Activated naive CD8-positive, alpha-beta T cell treated with anti-CD3 and anti-CD28 coated beads, Interleukin-2, amount 10 ng/mL, durations not matched to agents 7 days and 5 days (primary cell): Measurements from ENCODE around the gene ASXL1. TPM values are rescaled to one million over a fixed set of nuclear protein-coding genes. Genes with fewer than 3 reads are reported as not detected.
A peak's percentile ranks its signal among the peaks of the same experiment; 100 is the strongest.
"Not testable (repeated sequence)": the region's sequence is repeated elsewhere in the genome, so short reads cannot be mapped to it uniquely, and the experiment has no call there.

Source experiments
- ATAC-seq: fragments of 150-1000 bp; cut with Tn5 transposase; one replicate; pipeline ENCODE4 v1.10.0; 2021; ENCODE audit warnings: low read depth, moderate library complexity
- POLR2A ChIA-PET: fragments of 350-600 bp; sonication (Branson Sonifier 250); formaldehyde crosslinking; loops from one replicate; lab custom pipeline; 2021; ENCODE audit warnings: antibody characterized with exemption; lab: Charles Lee
- DNase-seq: peaks from one replicate; pipeline ENCODE4 v3.0.0; 2021
- H3K27ac Mint-ChIP-seq: one replicate; pipeline ENCODE4 v1.8.0; 2022; ENCODE audit warnings: mild to moderate bottlenecking, mixed read lengths
- H3K27me3 Mint-ChIP-seq: one replicate; pipeline ENCODE4 v1.8.0; 2022; ENCODE audit warnings: mild to moderate bottlenecking, moderate library complexity, mixed read lengths
- H3K36me3 Mint-ChIP-seq: one replicate; pipeline ENCODE4 v1.8.0; 2021; ENCODE audit warnings: mild to moderate bottlenecking, mixed read lengths
- H3K4me1 Mint-ChIP-seq: one replicate; pipeline ENCODE4 v1.8.0; 2021; ENCODE audit warnings: mixed read lengths
- H3K4me3 Mint-ChIP-seq: one replicate; pipeline ENCODE4 v1.8.0; 2022; ENCODE audit warnings: mild to moderate bottlenecking, moderate library complexity, mixed read lengths
- H3K9me3 Mint-ChIP-seq: one replicate; pipeline ENCODE4 v1.8.0; 2021; ENCODE audit warnings: mixed read lengths
- total RNA-seq, 2 experiments: library from RNA; stranded (reverse); gene quantifications; one replicate each; pipeline ENCODE4 v1.2.3, GENCODE V29; 2021

ASXL1 gene
- total RNA-seq, 2 experiments from 2014 or later, result 102 to 107 TPM

GRCh38 chr20:32358883-32359632, 927 bp downstream of the ASXL1 start:
- Mint-ChIP-seq H3K27me3 (no peaks in the 10 kb centered on the region), H3K4me3 (peak overlapping the region; percentile 96), H3K27ac (peak overlapping the region; percentile 94), H3K9me3 (no peaks in the 10 kb centered on the region), H3K4me1 (peaks cover 51% of the 10 kb centered on the region), H3K36me3 (peaks cover 10% of the 10 kb centered on the region)
- DNase-seq, result peak; percentile 84
- peak; percentile 26 for ATAC-seq
- POLR2A ChIA-PET, result interaction anchor here (0.5 to 1.9 kb wide), 13 partner anchors 9 to 226 kb away, joined by 3 to 8 read pairs (median 4); partner anchors contain the start of gene NOL4L

GRCh38 chr20:32359633-32360332, 1.7 kb downstream of the ASXL1 start:
- Mint-ChIP-seq H3K36me3 (peaks cover 10% of the 10 kb centered on the region), H3K4me3 (peak overlapping the region; percentile 96), H3K9me3 (no peaks in the 10 kb centered on the region), H3K27me3 (no peaks in the 10 kb centered on the region), H3K4me1 (peaks cover 55% of the 10 kb centered on the region), H3K27ac (peak overlapping the region; percentile 94)
- no peak for ATAC-seq
- no peak for DNase-seq
- POLR2A ChIA-PET, result interaction anchor here (1.0 to 1.6 kb wide), 9 partner anchors 8 to 225 kb away, joined by 3 to 8 read pairs (median 4); partner anchors contain the start of gene NOL4L

- Mint-ChIP-seq H3K27ac (peak overlapping the region; percentile 94), H3K9me3 (no peaks in the 10 kb centered on the region), H3K36me3 (peaks cover 10% of the 10 kb centered on the region), H3K4me3 (peak overlapping the region; percentile 96), H3K4me1 (peaks cover 55% of the 10 kb centered on the region), H3K27me3 (no peaks in the 10 kb centered on the region)
- DNase-seq, result no peak
- POLR2A ChIA-PET, result no interaction called here
- no peak for ATAC-seq
Observed at GRCh38 chr20:32360333-32360634, 2.2 kb downstream of the ASXL1 start.

- Mint-ChIP-seq H3K4me1 (peaks cover 66% of the 10 kb centered on the region), H3K4me3 (peak overlapping the region; percentile 47), H3K36me3 (peaks cover 19% of the 10 kb centered on the region), H3K27ac (no peak overlapping the region), H3K27me3 (no peaks in the 10 kb centered on the region), H3K9me3 (no peaks in the 10 kb centered on the region)
- no peak for DNase-seq
- no peak for ATAC-seq
- POLR2A ChIA-PET, result no interaction called here
Observed at GRCh38 chr20:32362901-32363364, 4.8 kb downstream of the ASXL1 start.

GRCh38 chr20:32363492-32363891, 5.4 kb downstream of the ASXL1 start:
- no peak for ATAC-seq
- Mint-ChIP-seq H3K9me3 (no peaks in the 10 kb centered on the region), H3K4me1 (peaks cover 69% of the 10 kb centered on the region), H3K27ac (peak overlapping the region; percentile 81), H3K4me3 (no peak overlapping the region), H3K36me3 (peaks cover 19% of the 10 kb centered on the region), H3K27me3 (no peaks in the 10 kb centered on the region)
- no peak for DNase-seq
- POLR2A ChIA-PET, result no interaction called here

- no peak for ATAC-seq
- DNase-seq, result no peak
- Mint-ChIP-seq H3K27me3 (no peaks in the 10 kb centered on the region), H3K4me1 (peaks cover 70% of the 10 kb centered on the region), H3K4me3 (no peak overlapping the region), H3K27ac (no peak overlapping the region), H3K9me3 (no peaks in the 10 kb centered on the region), H3K36me3 (peaks cover 16% of the 10 kb centered on the region)
- POLR2A ChIA-PET, result interaction anchor here (0.5 to 0.6 kb wide), 2 partner anchors 220 to 1354 kb away, joined by 3 to 6 read pairs; no protein-coding TSS in a partner anchor
Observed at GRCh38 chr20:32364554-32365208, 6.5 kb downstream of the ASXL1 start.

- H3K27ac Mint-ChIP-seq, result no peak overlapping the region
- H3K36me3 Mint-ChIP-seq, result peaks cover 16% of the 10 kb centered on the region
- H3K9me3 Mint-ChIP-seq, result no peaks in the 10 kb centered on the region
- H3K4me1 Mint-ChIP-seq, result peaks cover 63% of the 10 kb centered on the region
- no peaks in the 10 kb centered on the region for H3K27me3 Mint-ChIP-seq
- ATAC-seq, result no peak
- no peak overlapping the region for H3K4me3 Mint-ChIP-seq
- POLR2A ChIA-PET, result interaction anchor here (0.5 kb wide), 1 partner anchor 219 kb away, joined by 3 read pairs; no protein-coding TSS in a partner anchor
- DNase-seq, result no peak
Observed at GRCh38 chr20:32365564-32365963, 7.4 kb downstream of the ASXL1 start.

- Mint-ChIP-seq H3K9me3 (no peaks in the 10 kb centered on the region), H3K36me3 (peaks cover 17% of the 10 kb centered on the region), H3K27ac (peak overlapping the region; percentile 28), H3K27me3 (no peaks in the 10 kb centered on the region), H3K4me1 (peaks cover 59% of the 10 kb centered on the region), H3K4me3 (no peak overlapping the region)
- DNase-seq, result no peak
- POLR2A ChIA-PET, result interaction anchor here (0.9 kb wide), 1 partner anchor 16 kb away, joined by 4 read pairs; no protein-coding TSS in a partner anchor
- ATAC-seq, result no peak
Observed at GRCh38 chr20:32366380-32366779, 8.2 kb downstream of the ASXL1 start.

GRCh38 chr20:32368323-32368722, 10.2 kb downstream of the ASXL1 start:
- Mint-ChIP-seq H3K9me3 (no peaks in the 10 kb centered on the region), H3K36me3 (peaks cover 22% of the 10 kb centered on the region), H3K27me3 (no peaks in the 10 kb centered on the region), H3K4me3 (no peak overlapping the region), H3K4me1 (peaks cover 43% of the 10 kb centered on the region), H3K27ac (no peak overlapping the region)
- ATAC-seq (no peak), DNase-seq (no peak)
- POLR2A ChIA-PET, result no interaction called here

- peaks cover 24% of the 10 kb centered on the region for H3K36me3 Mint-ChIP-seq
- peaks cover 37% of the 10 kb centered on the region for H3K4me1 Mint-ChIP-seq
- ATAC-seq (no peak), DNase-seq (no peak)
- no peaks in the 10 kb centered on the region for H3K27me3 Mint-ChIP-seq
- H3K9me3 Mint-ChIP-seq, result no peaks in the 10 kb centered on the region
- no peak overlapping the region for H3K4me3 Mint-ChIP-seq
- no peak overlapping the region for H3K27ac Mint-ChIP-seq
- POLR2A ChIA-PET, result no interaction called here
Observed at GRCh38 chr20:32368925-32369324, 10.8 kb downstream of the ASXL1 start.

GRCh38 chr20:32370897-32371296, 12.8 kb downstream of the ASXL1 start:
- H3K9me3 Mint-ChIP-seq, result no peaks in the 10 kb centered on the region
- ATAC-seq (no peak), DNase-seq (no peak)
- H3K27me3 Mint-ChIP-seq, result no peaks in the 10 kb centered on the region
- H3K27ac Mint-ChIP-seq, result no peak overlapping the region
- peaks cover 26% of the 10 kb centered on the region for H3K36me3 Mint-ChIP-seq
- H3K4me3 Mint-ChIP-seq, result no peak overlapping the region
- POLR2A ChIA-PET, result no interaction called here
- H3K4me1 Mint-ChIP-seq, result peaks cover 23% of the 10 kb centered on the region

- Mint-ChIP-seq H3K27me3 (no peaks in the 10 kb centered on the region), H3K36me3 (peaks cover 16% of the 10 kb centered on the region)
Observed at GRCh38 chr20:32378461-32378860, 20.3 kb downstream of the ASXL1 start.

GRCh38 chr20:32380037-32380436, 21.9 kb downstream of the ASXL1 start:
- H3K9me3 Mint-ChIP-seq, ATAC-seq, H3K27me3 Mint-ChIP-seq, POLR2A ChIA-PET, H3K27ac Mint-ChIP-seq, H3K4me3 Mint-ChIP-seq, DNase-seq: not testable (repeated sequence)
- Mint-ChIP-seq H3K36me3 (peaks cover 20% of the 10 kb centered on the region), H3K4me1 (peaks cover 15% of the 10 kb centered on the region)

More at GRCh38 chr20:32378461-32378860, 20.3 kb downstream of the ASXL1 start:
- no peak overlapping the region for H3K4me3 Mint-ChIP-seq
- no peak for ATAC-seq
- no peaks in the 10 kb centered on the region for H3K9me3 Mint-ChIP-seq
- H3K27ac Mint-ChIP-seq, result no peak overlapping the region
- POLR2A ChIA-PET, result no interaction called here
- DNase-seq, result no peak
- peaks cover 3% of the 10 kb centered on the region for H3K4me1 Mint-ChIP-seq
